ENCODE results near the gene HCFC1. TPM values are rescaled to one million over a fixed set of nuclear protein-coding genes. Genes with fewer than 3 reads are reported as not detected.

Gene HCFC1
- total and polyA plus RNA-seq, 9 of the 15 experiments (the other 6 are each of a cell fraction or from before 2014, with no cell fraction given): 2.8 to 133 (median 17.1) TPM

- Histone ChIP-seq H3K4me2 (ENCODE audit: insufficient read depth, low read length) (no peak overlapping the region), H3K27me3 (ENCODE audit: control insufficient read depth in 2 of 2, insufficient read depth in 2 of 2, low read length in 2 of 2) (no peaks in the 10 kb centered on the region), H3K9ac (ENCODE audit: insufficient read depth in 1 of 2, low read depth in 2 of 2, low read length in 2 of 2) (no peak overlapping the region; a peak in 1 of 4 replicates), H3K9me3 (replicated peaks; ENCODE audit: control insufficient read depth, insufficient read depth, low read depth, low read length) (no peaks in the 10 kb centered on the region), H4K20me1 (replicated peaks; ENCODE audit: control insufficient read depth, insufficient read depth, low read length) (no peaks in the 10 kb centered on the region; the same call in 1 of the 2 replicates), H3K79me2 (ENCODE audit: control insufficient read depth, insufficient read depth, low read length) (peaks cover 44% of the 10 kb centered on the region), H3K9me1 (ENCODE audit: control insufficient read depth, insufficient read depth, low read length) (no peaks in the 10 kb centered on the region), H3K4me1 (replicated peaks in 1 of 2; ENCODE audit: control insufficient read depth in 2 of 2, insufficient read depth in 2 of 2, low read length in 2 of 2) (peaks cover 6 to 79% of the 10 kb centered on the region in 2 experiments), H3K36me3 (ENCODE audit: control insufficient read depth, insufficient read depth, low read length) (peaks cover 88% of the 10 kb centered on the region), H2AFZ (ENCODE audit: low read depth, low read length) (no peak overlapping the region), H3K27ac (ENCODE audit: extremely low read depth, low read depth, low read length) (no peak overlapping the region), H3K4me3 (no peak overlapping the region)
- ATAC-seq: no peak
- ChIA-PET POLR2A (interaction anchor here (1.7 to 3.3 kb wide), 3 partner anchors 11 to 15 kb away, joined by 4 to 23 read pairs (median 5); no protein-coding TSS in a partner anchor), CTCF (ENCODE audit: low intra/inter-chr PET ratio) (no interaction called here)
- no TSS peak for BruUV-seq (replicated peaks)
- WGBS (ENCODE audit: insufficient coverage, low coverage, missing lambda C conversion rate): 80% methylated on average over 11 of the region's 24 CpGs
- FAIRE-seq: no peak
- intact Hi-C loops (cut with micrococcal nuclease) (no loop called here), in situ Hi-C loops (cut with MboI) (no loop called here)
- DNase-seq (ENCODE audit: extremely low read depth in 1 of 4, low spot score in 3 of 4): no peak
- no peak for TF ChIP-seq STAG1 (CRISPR knock-in tag; IDR thresholded peaks at IDR 0.05; ENCODE audit: borderline replicate concordance)
- peak; percentile 38 for TF ChIP-seq ZNF121 (CRISPR knock-in tag; conservative IDR thresholded peaks at IDR 0.05)
- no peak for TF ChIP-seq ZNF589 (CRISPR knock-in tag; IDR thresholded peaks at IDR 0.05; ENCODE audit: low read depth)
- no peak for TF ChIP-seq HNRNPK (IDR thresholded peaks at IDR 0.05; ENCODE audit: low read depth, low read length, poor library complexity, severe bottlenecking)
- TF ChIP-seq ETS2 (tag; IDR thresholded peaks at IDR 0.05; ENCODE audit: borderline replicate concordance, poor library complexity, severe bottlenecking): no peak
Observed at GRCh38 chrX:154014429-154015380, 43.1 kb upstream of the HCFC1 start.
